Tibial artery (tissue), 4 donors: ENCODE data around the gene GDAP1L1.

Experiments used
- DNase-seq, 2 donors: peaks; one replicate each; pipeline ENCODE4 v3.0.0-alpha.2; 2019
- H3K27ac ChIP-seq, 2 donors: fragments of 200-600 bp; sonication (generic) in 1 of 2; 1 replicate in 1 of 2; 2 replicates in 1 of 2; pipeline ENCODE4 v1.5.1; 2018 to 2019; ENCODE audit warnings: mild to moderate bottlenecking in 1 of 2
- H3K27me3 ChIP-seq, 2 donors: fragments of 200-600 bp; sonication (generic) in 1 of 2; one replicate each; pipeline versions ENCODE4 v1.5.1 to v1.6.0; 2016 to 2019
- H3K36me3 ChIP-seq, 3 donors: fragments of 200-600 bp; sonication (generic) in 2 of 3; one replicate each; pipeline ENCODE4 v1.5.1; 2016 to 2019; ENCODE audit warnings: mild to moderate bottlenecking in 2 of 3
- H3K4me1 ChIP-seq, 4 donors: fragments of 200-600 bp; sonication (generic) in 2 of 4; 1 replicate in 3 of 4; 2 replicates in 1 of 4; pipeline ENCODE4 v1.5.1; 2016 to 2019
- H3K4me3 ChIP-seq, 2 donors: fragments of 200-600 bp; sonication (generic) in 1 of 2; 1 replicate in 1 of 2; 2 replicates in 1 of 2; pipeline ENCODE4 v1.5.1; 2018 to 2019; ENCODE audit warnings: mild to moderate bottlenecking in 2 of 2
- H3K9me3 ChIP-seq, 3 donors: fragments of 200-600 bp; sonication (generic) in 1 of 3; one replicate each; pipeline ENCODE4 v1.5.1; 2016 to 2019
- CTCF ChIP-seq, 2 experiments: fragments of 200-600 bp in 1 of 2; fragments of 450-650 bp in 1 of 2; IDR thresholded peaks; one replicate each; pipeline ENCODE4 v1.5.1; 2017 to 2019; ENCODE audit warnings: antibody characterized with exemption in 2 of 2, mild to moderate bottlenecking in 1 of 2, moderate library complexity in 1 of 2
- intact Hi-C: fragments of 100-400 bp; cut with DNase I; formaldehyde crosslinking; loops from one replicate; pipeline ENCODE4 v1.15.0; 2023; ENCODE audit warnings: low total_unique reads

Gene GDAP1L1

GRCh38 chr20:44247131-44247571 is at the start of gene GDAP1L1:
GDAP1L1 (plus strand) TSS chr20:44247308; CDS start chr20:44247335, 27 bp downstream.
- Histone ChIP-seq H3K27ac (no peak within 1 kb of the TSS), H3K9me3 (no peaks in the 10 kb centered on the region), H3K27me3 (peaks cover 0 to 13% of the 10 kb centered on the region in 2 donors), H3K4me1 (peaks cover 0 to 13% (median 12%) of the 10 kb centered on the region in 4 donors), H3K4me3 (peak within 1 kb of the TSS; percentile 20 to 41), H3K36me3 (no peaks in the 10 kb centered on the region)
- no peak for DNase-seq
- no peak for TF ChIP-seq CTCF (IDR thresholded peaks at IDR 0.05)
- intact Hi-C loops, result no loop called here

GRCh38 chr20:44198872-44199271 is 48.2 kb upstream of the GDAP1L1 start:
- Histone ChIP-seq H3K36me3 (peaks cover 59 to 62% (median 60%) of the 10 kb centered on the region in 3 donors), H3K27ac (no peak overlapping the region), H3K4me3 (no peak overlapping the region), H3K9me3 (no peaks in the 10 kb centered on the region), H3K27me3 (no peaks in the 10 kb centered on the region), H3K4me1 (peaks cover 0 to 32% (median 16%) of the 10 kb centered on the region in 4 donors)
- DNase-seq, result no peak
- intact Hi-C loops, result no loop called here
- TF ChIP-seq CTCF (IDR thresholded peaks at IDR 0.05), result no peak

GRCh38 chr20:44199877-44200276 is 47.2 kb upstream of the GDAP1L1 start:
- Histone ChIP-seq H3K9me3 (no peaks in the 10 kb centered on the region), H3K27me3 (no peaks in the 10 kb centered on the region), H3K4me1 (peaks cover 0 to 42% (median 24%) of the 10 kb centered on the region in 4 donors), H3K4me3 (no peak overlapping the region), H3K36me3 (peaks cover 60 to 68% (median 63%) of the 10 kb centered on the region in 3 donors), H3K27ac (peak overlapping the region in 1 of 2 donors; percentile 3)
- intact Hi-C loops, result no loop called here
- TF ChIP-seq CTCF (IDR thresholded peaks at IDR 0.05), result no peak
- DNase-seq, result no peak

GRCh38 chr20:44200371-44200770 is 46.7 kb upstream of the GDAP1L1 start:
- intact Hi-C loops, result no loop called here
- H3K4me3 ChIP-seq, result no peak overlapping the region

GRCh38 chr20:44200983-44201382 is 46.1 kb upstream of the GDAP1L1 start:
- intact Hi-C loops, result no loop called here
- peaks cover 0 to 49% (median 25%) of the 10 kb centered on the region in 4 donors for H3K4me1 ChIP-seq
- H3K36me3 ChIP-seq, result peaks cover 56 to 75% (median 69%) of the 10 kb centered on the region in 3 donors

More at GRCh38 chr20:44200371-44200770, 46.7 kb upstream of the GDAP1L1 start:
- TF ChIP-seq CTCF (IDR thresholded peaks at IDR 0.05), result no peak
- Histone ChIP-seq H3K27me3 (no peaks in the 10 kb centered on the region), H3K9me3 (no peaks in the 10 kb centered on the region), H3K36me3 (peaks cover 60 to 72% (median 68%) of the 10 kb centered on the region in 3 donors), H3K27ac (peak overlapping the region in 1 of 2 donors; percentile 3), H3K4me1 (peaks cover 0 to 47% (median 25%) of the 10 kb centered on the region in 4 donors)
- no peak for DNase-seq

More at GRCh38 chr20:44200983-44201382, 46.1 kb upstream of the GDAP1L1 start:
- no peaks in the 10 kb centered on the region for H3K9me3 ChIP-seq
- TF ChIP-seq CTCF (IDR thresholded peaks at IDR 0.05), result no peak
- no peak for DNase-seq
- H3K27ac ChIP-seq, result peak overlapping the region in 1 of 2 donors; percentile 3
- no peak overlapping the region for H3K4me3 ChIP-seq
- H3K27me3 ChIP-seq, result no peaks in the 10 kb centered on the region
